Neuronal stem cell (in vitro differentiated cells): ENCODE measurements around the gene AHDC1.

Experiments
- DNase-seq: peaks from one replicate; pipeline ENCODE4 v3.0.0-alpha.2; 2013; ENCODE audit warnings: low spot score
- H2AFZ ChIP-seq: one replicate; pipeline ENCODE4 v1.6.1; 2013; ENCODE audit warnings: mild to moderate bottlenecking, low read length, inconsistent platforms
- H2AK5ac ChIP-seq: 2 replicates; pipeline ENCODE4 v1.6.1; 2013; ENCODE audit warnings: low read depth, mild to moderate bottlenecking, inconsistent platforms, low read length, moderate library complexity, mixed read lengths
- H2BK120ac ChIP-seq: 2 replicates; pipeline ENCODE4 v1.6.1; 2013; ENCODE audit warnings: low read depth, mild to moderate bottlenecking, inconsistent platforms, low read length, moderate library complexity, mixed read lengths
- H2BK12ac ChIP-seq: one replicate; pipeline ENCODE4 v1.6.1; 2013; ENCODE audit warnings: low read length, inconsistent platforms
- H2BK15ac ChIP-seq: 2 replicates; pipeline ENCODE4 v1.6.1; 2013; ENCODE audit warnings: mild to moderate bottlenecking, low read length, inconsistent platforms, mixed read lengths
- H2BK5ac ChIP-seq: one replicate; pipeline ENCODE4 v1.6.1; 2013; ENCODE audit warnings: inconsistent platforms, mild to moderate bottlenecking, low read length, moderate library complexity
- H3K14ac ChIP-seq: one replicate; pipeline ENCODE4 v1.6.1; 2013; ENCODE audit warnings: low read length, inconsistent platforms
- H3K18ac ChIP-seq: 2 replicates; pipeline ENCODE4 v1.6.1; 2013; ENCODE audit warnings: low read length, inconsistent platforms
- H3K23ac ChIP-seq: 2 replicates; pipeline ENCODE4 v1.6.1; 2013; ENCODE audit warnings: low read depth, mild to moderate bottlenecking, mixed read lengths, low read length, inconsistent platforms; ENCODE audit not compliant: poor library complexity
- H3K27ac ChIP-seq: replicated peaks from 3 replicates; pipeline ENCODE4 v1.5.1; 2013; ENCODE audit warnings: low read length, inconsistent platforms
- H3K27me3 ChIP-seq, 3 experiments: 2 replicates each; pipeline ENCODE4 v1.6.1; 2013; ENCODE audit warnings: low read length in 3 of 3, mild to moderate bottlenecking in 2 of 3, inconsistent platforms in 1 of 3, low read depth in 1 of 3, mixed read lengths in 1 of 3, moderate library complexity in 1 of 3; ENCODE audit not compliant: control insufficient read depth in 3 of 3, insufficient read depth in 3 of 3
- H3K36me3 ChIP-seq, 2 donors: replicated peaks in 1 of 2; 2 replicates each; pipeline ENCODE4 v1.6.1; 2013; ENCODE audit warnings: low read length in 2 of 2; ENCODE audit not compliant: control insufficient read depth in 2 of 2, insufficient read depth in 2 of 2
- H3K4ac ChIP-seq: 2 replicates; pipeline ENCODE4 v1.6.1; 2013; ENCODE audit warnings: inconsistent platforms, mild to moderate bottlenecking, low read length, moderate library complexity
- H3K4me1 ChIP-seq, 2 donors: 1 replicate in 1 of 2; 2 replicates in 1 of 2; pipeline ENCODE4 v1.6.1; 2013; ENCODE audit warnings: low read length in 2 of 2, low read depth in 1 of 2; ENCODE audit not compliant: control insufficient read depth in 2 of 2, insufficient read depth in 1 of 2
- H3K4me2 ChIP-seq: one replicate; pipeline ENCODE4 v1.6.1; 2013; ENCODE audit warnings: mild to moderate bottlenecking, low read length, inconsistent platforms; ENCODE audit not compliant: insufficient read depth, poor library complexity, severe bottlenecking
- H3K4me3 ChIP-seq, 2 donors: 2 replicates each; pipeline ENCODE4 v1.5.1; 2013; ENCODE audit warnings: low read length in 2 of 2, mild to moderate bottlenecking in 2 of 2, inconsistent platforms in 1 of 2, moderate library complexity in 1 of 2
- H3K79me1 ChIP-seq: one replicate; pipeline ENCODE4 v1.6.1; 2013; ENCODE audit warnings: low read depth, mild to moderate bottlenecking, inconsistent platforms, low read length, moderate library complexity
- H3K9ac ChIP-seq: one replicate; pipeline ENCODE4 v1.6.1; 2013; ENCODE audit warnings: mild to moderate bottlenecking, low read depth, low read length, inconsistent platforms; ENCODE audit not compliant: poor library complexity
- H3K9me3 ChIP-seq, 2 donors: replicated peaks in 1 of 2; 2 replicates each; pipeline versions ENCODE3 to v1.6.1; 2013; ENCODE audit warnings: low read length in 2 of 2, mild to moderate bottlenecking in 2 of 2, inconsistent platforms in 1 of 2, low read depth in 1 of 2, mixed read lengths in 1 of 2, moderate library complexity in 1 of 2; ENCODE audit not compliant: control insufficient read depth in 2 of 2, insufficient read depth in 1 of 2
- H4K8ac ChIP-seq: one replicate; pipeline ENCODE4 v1.6.1; 2013; ENCODE audit warnings: low read depth, mild to moderate bottlenecking, inconsistent platforms, low read length, moderate library complexity
- H4K91ac ChIP-seq: one replicate; pipeline ENCODE4 v1.6.1; 2013; ENCODE audit warnings: low read length, low read depth, mild to moderate bottlenecking, inconsistent platforms; ENCODE audit not compliant: poor library complexity
- WGBS, 2 donors: extraction: QIAGEN DNeasy Blood & Tissue Kit; methylation state at CpG; one replicate each; pipeline ENCODE4 v1.1.7; 2013; ENCODE audit warnings: missing lambda C conversion rate in 2 of 2, mixed read lengths in 1 of 2; ENCODE audit not compliant: insufficient read length in 2 of 2, insufficient replicate concordance in 1 of 2; ENCODE audit errors: extremely low coverage in 2 of 2; 5-methylcytosine and 5-hydroxymethylcytosine counted together

The AHDC1 gene

DNA sequence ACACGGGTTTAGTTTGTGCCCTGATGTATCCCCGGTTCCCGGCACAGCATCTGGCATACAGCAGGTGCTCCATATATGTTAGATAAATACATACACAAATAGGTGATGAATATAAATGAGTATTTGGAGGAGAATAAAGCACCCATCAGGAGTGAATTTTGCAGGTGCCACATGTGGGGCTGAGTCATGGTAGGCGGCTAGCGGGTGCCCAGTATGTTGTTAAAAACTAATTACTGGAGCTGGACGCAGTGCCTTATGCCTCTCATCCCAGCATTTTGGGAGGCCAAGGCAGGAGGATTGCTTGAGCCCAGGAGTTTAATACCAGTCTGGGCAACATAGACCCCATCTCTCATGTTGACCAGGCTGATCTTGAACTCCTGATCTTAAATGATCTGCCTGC, 97.2 kb downstream of the AHDC1 start:
- no CpG with 5 or more reads among the region's 6 CpGs for WGBS, 2 donors
- Histone ChIP-seq H3K23ac (no peak overlapping the region), H3K9me3 (no peaks in the 10 kb centered on the region), H4K8ac (no peak overlapping the region), H3K36me3 (no peaks in the 10 kb centered on the region), H3K4me2 (no peak overlapping the region), H3K4me3 (no peak overlapping the region), H2BK12ac (peak overlapping the region; percentile 73), H2BK15ac (no peak overlapping the region), H3K27ac (no peak overlapping the region), H2BK120ac (no peak overlapping the region), H3K4ac (no peak overlapping the region), H2BK5ac (peak overlapping the region; percentile 39), H3K14ac (no peak overlapping the region), H3K18ac (peak overlapping the region; percentile 17), H4K91ac (no peak overlapping the region), H3K9ac (no peak overlapping the region), H3K4me1 (peaks cover 16 to 18% of the 10 kb centered on the region in 2 donors), H2AFZ (no peak overlapping the region), H2AK5ac (no peak overlapping the region), H3K79me1 (no peaks in the 10 kb centered on the region), H3K27me3 (no peaks in the 10 kb centered on the region)
- DNase-seq: no peak

GRCh38 chr1:27505420-27505680, 98.6 kb downstream of the AHDC1 start:
- no peaks in the 10 kb centered on the region for H3K36me3 ChIP-seq
- H3K4me3 ChIP-seq: no peak overlapping the region
- H2BK120ac ChIP-seq: no peak overlapping the region
- peak overlapping the region; percentile 8 for H2AK5ac ChIP-seq
- no peak overlapping the region for H3K23ac ChIP-seq
- H3K4me2 ChIP-seq: no peak overlapping the region
- DNase-seq: no peak
- no peak overlapping the region for H3K14ac ChIP-seq
- no CpG with 5 or more reads among the region's 5 CpGs for WGBS, 2 donors
- H2AFZ ChIP-seq: no peak overlapping the region
- H4K91ac ChIP-seq: no peak overlapping the region
- H3K9me3 ChIP-seq: no peaks in the 10 kb centered on the region
- H2BK15ac ChIP-seq: peak overlapping the region; percentile 30
- no peak overlapping the region for H3K9ac ChIP-seq
- no peak overlapping the region for H2BK12ac ChIP-seq
- H3K79me1 ChIP-seq: no peaks in the 10 kb centered on the region
- peak overlapping the region; percentile 33 for H2BK5ac ChIP-seq
- H3K4ac ChIP-seq: no peak overlapping the region
- H3K27ac ChIP-seq: peak overlapping the region; percentile 65
- peaks cover 16 to 18% of the 10 kb centered on the region in 2 donors for H3K4me1 ChIP-seq
- H3K18ac ChIP-seq: peak overlapping the region; percentile 78
- H3K27me3 ChIP-seq: no peaks in the 10 kb centered on the region
- no peak overlapping the region for H4K8ac ChIP-seq

- Histone ChIP-seq H3K14ac (no peak overlapping the region), H3K4me3 (peak overlapping the region in 1 of 2 donors; percentile 36), H3K27me3 (no peaks in the 10 kb centered on the region), H3K27ac (peak overlapping the region; percentile 86), H2BK5ac (peak overlapping the region; percentile 98), H3K36me3 (no peaks in the 10 kb centered on the region), H2BK120ac (peak overlapping the region; percentile 100), H3K4me2 (peak overlapping the region; percentile 14), H4K8ac (peak overlapping the region; percentile 97), H3K18ac (peak overlapping the region; percentile 99), H2BK15ac (peak overlapping the region; percentile 99), H2AK5ac (peak overlapping the region; percentile 100), H2BK12ac (peak overlapping the region; percentile 75), H4K91ac (peak overlapping the region; percentile 75), H3K4me1 (peaks cover 16 to 18% of the 10 kb centered on the region in 2 donors), H3K9me3 (no peaks in the 10 kb centered on the region), H3K23ac (peak overlapping the region; percentile 94), H3K9ac (peak overlapping the region; percentile 78), H2AFZ (peak overlapping the region; percentile 3), H3K79me1 (no peaks in the 10 kb centered on the region), H3K4ac (peak overlapping the region; percentile 98)
- WGBS, 2 donors: no CpG with 5 or more reads among the region's 13 CpGs
- no peak for DNase-seq
Measured at GRCh38 chr1:27504588-27505419, 99.1 kb downstream of the AHDC1 start.

DNA sequence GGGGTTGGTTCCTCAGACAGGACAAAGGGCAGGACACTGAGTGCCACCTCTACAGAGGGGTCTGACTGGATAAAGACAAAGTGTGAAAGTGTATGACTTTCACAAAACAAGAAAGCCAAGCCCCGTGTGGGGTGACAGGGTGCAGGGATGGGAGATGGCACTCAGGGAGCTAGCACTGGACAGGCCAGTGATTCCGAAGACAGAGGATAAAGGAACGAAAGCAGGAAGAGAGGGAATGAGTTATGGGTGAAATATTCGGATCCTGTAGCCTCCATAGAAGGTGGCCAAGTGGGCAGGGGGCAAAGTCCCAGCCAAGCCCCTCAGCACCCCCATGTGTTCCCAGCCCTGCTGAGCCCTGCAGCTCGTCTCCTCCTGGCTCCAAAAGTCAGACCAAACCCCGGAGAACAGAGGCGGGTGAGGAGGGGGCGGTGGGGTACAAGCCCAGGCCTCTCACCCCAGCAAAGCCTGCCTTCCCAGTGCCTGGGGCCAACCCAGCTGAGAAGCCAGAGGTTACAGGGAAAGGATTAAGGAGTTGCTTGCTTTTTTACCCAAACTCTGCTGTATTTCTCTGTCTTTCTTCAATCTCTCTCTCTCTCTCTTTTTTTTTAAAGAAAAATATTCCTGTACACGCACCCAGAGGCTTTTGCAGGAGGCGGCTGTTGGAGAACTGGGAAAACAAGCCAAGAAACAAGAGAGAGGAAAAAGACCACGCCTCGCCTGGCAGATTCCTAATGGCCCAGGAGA, 99.9 kb downstream of the AHDC1 start:
- no peak overlapping the region for H3K9ac ChIP-seq
- peak overlapping the region; percentile 16 for H2BK5ac ChIP-seq
- H3K79me1 ChIP-seq: no peaks in the 10 kb centered on the region
- H3K27ac ChIP-seq: peak overlapping the region; percentile 78
- H3K18ac ChIP-seq: peak overlapping the region; percentile 93
- H3K14ac ChIP-seq: peak overlapping the region; percentile 5
- H3K4me2 ChIP-seq: no peak overlapping the region
- no CpG with 5 or more reads among the region's 12 CpGs for WGBS, 2 donors
- no peaks in the 10 kb centered on the region for H3K36me3 ChIP-seq
- H2AK5ac ChIP-seq: peak overlapping the region; percentile 91
- H2BK15ac ChIP-seq: peak overlapping the region; percentile 40
- peaks cover 16 to 18% of the 10 kb centered on the region in 2 donors for H3K4me1 ChIP-seq
- H2BK12ac ChIP-seq: peak overlapping the region; percentile 88
- no peak for DNase-seq
- H4K91ac ChIP-seq: peak overlapping the region; percentile 38
- H4K8ac ChIP-seq: peak overlapping the region; percentile 3
- H2AFZ ChIP-seq: peak overlapping the region; percentile 57
- no peaks in the 10 kb centered on the region for H3K9me3 ChIP-seq
- no peaks in the 10 kb centered on the region for H3K27me3 ChIP-seq
- H3K4me3 ChIP-seq: peak overlapping the region in 1 of 2 donors; percentile 36
- peak overlapping the region; percentile 44 for H3K23ac ChIP-seq
- peak overlapping the region; percentile 100 for H2BK120ac ChIP-seq
- peak overlapping the region; percentile 77 for H3K4ac ChIP-seq
